ENCODE results near the gene ANKRD44.
A peak's percentile ranks its signal among the peaks of the same experiment; 100 is the strongest.

Gene ANKRD44

GRCh38 chr2:197157879-197158537, 152.6 kb downstream of the ANKRD44 start:
- Mint-ChIP-seq H3K27ac (no peak overlapping the region), H3K4me1 (ENCODE audit: low read depth) (peaks cover 50% of the 10 kb centered on the region), H3K9me3 (no peaks in the 10 kb centered on the region), H3K4me3 (no peak overlapping the region), H3K27me3 (ENCODE audit: low read depth) (no peaks in the 10 kb centered on the region), H3K36me3 (ENCODE audit: low read depth) (peaks cover 23% of the 10 kb centered on the region)

GRCh38 chr2:197156771-197157170, 153.8 kb downstream of the ANKRD44 start:
- H3K4me3 Mint-ChIP-seq, result no peak overlapping the region
- no peak overlapping the region for H3K27ac Mint-ChIP-seq
- peaks cover 53% of the 10 kb centered on the region for H3K4me1 Mint-ChIP-seq (ENCODE audit: low read depth)
- no peaks in the 10 kb centered on the region for H3K9me3 Mint-ChIP-seq
- no peaks in the 10 kb centered on the region for H3K27me3 Mint-ChIP-seq (ENCODE audit: low read depth)
- peaks cover 28% of the 10 kb centered on the region for H3K36me3 Mint-ChIP-seq (ENCODE audit: low read depth)

GRCh38 chr2:197152451-197153228, 157.9 kb downstream of the ANKRD44 start:
- H3K9me3 Mint-ChIP-seq, result no peaks in the 10 kb centered on the region
- H3K36me3 Mint-ChIP-seq (ENCODE audit: low read depth), result peaks cover 21% of the 10 kb centered on the region
- H3K4me1 Mint-ChIP-seq (ENCODE audit: low read depth), result peaks cover 44% of the 10 kb centered on the region
- H3K27me3 Mint-ChIP-seq (ENCODE audit: low read depth), result no peaks in the 10 kb centered on the region
- peak overlapping the region; percentile 14 for H3K4me3 Mint-ChIP-seq
- peak overlapping the region; percentile 65 for H3K27ac Mint-ChIP-seq

GRCh38 chr2:197149546-197149945, 161.0 kb downstream of the ANKRD44 start:
- no peak overlapping the region for H3K4me3 Mint-ChIP-seq
- H3K27me3 Mint-ChIP-seq (ENCODE audit: low read depth), result no peaks in the 10 kb centered on the region
- no peak overlapping the region for H3K27ac Mint-ChIP-seq
- peaks cover 66% of the 10 kb centered on the region for H3K4me1 Mint-ChIP-seq (ENCODE audit: low read depth)
- no peaks in the 10 kb centered on the region for H3K9me3 Mint-ChIP-seq
- peaks cover 21% of the 10 kb centered on the region for H3K36me3 Mint-ChIP-seq (ENCODE audit: low read depth)

- peaks cover 28% of the 10 kb centered on the region for H3K36me3 Mint-ChIP-seq (ENCODE audit: low read depth)
- H3K4me1 Mint-ChIP-seq (ENCODE audit: low read depth), result peaks cover 62% of the 10 kb centered on the region
- H3K27ac Mint-ChIP-seq, result no peak overlapping the region
- no peaks in the 10 kb centered on the region for H3K9me3 Mint-ChIP-seq
- H3K27me3 Mint-ChIP-seq (ENCODE audit: low read depth), result no peaks in the 10 kb centered on the region
- H3K4me3 Mint-ChIP-seq, result no peak overlapping the region
These were observed 162.2 kb downstream of the ANKRD44 start for GRCh38 chr2:197148401-197148800.

- Mint-ChIP-seq H3K27me3 (ENCODE audit: low read depth) (no peaks in the 10 kb centered on the region), H3K9me3 (no peaks in the 10 kb centered on the region), H3K27ac (peak overlapping the region; percentile 23), H3K36me3 (ENCODE audit: low read depth) (peaks cover 30% of the 10 kb centered on the region), H3K4me1 (ENCODE audit: low read depth) (peaks cover 59% of the 10 kb centered on the region), H3K4me3 (no peak overlapping the region)
These were observed 162.6 kb downstream of the ANKRD44 start for GRCh38 chr2:197147942-197148341.

- Mint-ChIP-seq H3K36me3 (ENCODE audit: low read depth) (peaks cover 27% of the 10 kb centered on the region), H3K27ac (peak overlapping the region; percentile 45), H3K27me3 (ENCODE audit: low read depth) (no peaks in the 10 kb centered on the region), H3K4me3 (no peak overlapping the region), H3K4me1 (ENCODE audit: low read depth) (peaks cover 54% of the 10 kb centered on the region), H3K9me3 (no peaks in the 10 kb centered on the region)
These were observed 163.6 kb downstream of the ANKRD44 start for GRCh38 chr2:197146995-197147394.

- peak overlapping the region; percentile 72 for H3K27ac Mint-ChIP-seq
- H3K9me3 Mint-ChIP-seq, result no peaks in the 10 kb centered on the region
- H3K36me3 Mint-ChIP-seq (ENCODE audit: low read depth), result peaks cover 30% of the 10 kb centered on the region
- peaks cover 53% of the 10 kb centered on the region for H3K4me1 Mint-ChIP-seq (ENCODE audit: low read depth)
- H3K4me3 Mint-ChIP-seq, result no peak overlapping the region
- H3K27me3 Mint-ChIP-seq (ENCODE audit: low read depth), result no peaks in the 10 kb centered on the region
These were observed 165.0 kb downstream of the ANKRD44 start for GRCh38 chr2:197145471-197146056.

- Mint-ChIP-seq H3K4me1 (ENCODE audit: low read depth) (peaks cover 54% of the 10 kb centered on the region), H3K27me3 (ENCODE audit: low read depth) (no peaks in the 10 kb centered on the region), H3K4me3 (no peak overlapping the region), H3K9me3 (no peaks in the 10 kb centered on the region), H3K36me3 (ENCODE audit: low read depth) (peaks cover 32% of the 10 kb centered on the region), H3K27ac (peak overlapping the region; percentile 27)
These were observed 166.4 kb downstream of the ANKRD44 start for GRCh38 chr2:197144183-197144582.

- H3K27me3 Mint-ChIP-seq (ENCODE audit: low read depth), result no peaks in the 10 kb centered on the region
- peaks cover 29% of the 10 kb centered on the region for H3K36me3 Mint-ChIP-seq (ENCODE audit: low read depth)
- no peak overlapping the region for H3K4me3 Mint-ChIP-seq
- peaks cover 61% of the 10 kb centered on the region for H3K4me1 Mint-ChIP-seq (ENCODE audit: low read depth)
- H3K9me3 Mint-ChIP-seq, result no peaks in the 10 kb centered on the region
- peak overlapping the region; percentile 49 for H3K27ac Mint-ChIP-seq
These were observed 168.7 kb downstream of the ANKRD44 start for GRCh38 chr2:197141702-197142473.

GRCh38 chr2:197140045-197140444, 170.5 kb downstream of the ANKRD44 start:
- Mint-ChIP-seq H3K4me1 (ENCODE audit: low read depth) (peaks cover 62% of the 10 kb centered on the region), H3K27me3 (ENCODE audit: low read depth) (no peaks in the 10 kb centered on the region), H3K4me3 (no peak overlapping the region), H3K9me3 (no peaks in the 10 kb centered on the region), H3K36me3 (ENCODE audit: low read depth) (peaks cover 42% of the 10 kb centered on the region), H3K27ac (peak overlapping the region; percentile 60)

- Mint-ChIP-seq H3K27ac (peak overlapping the region; percentile 43), H3K9me3 (no peaks in the 10 kb centered on the region), H3K27me3 (ENCODE audit: low read depth) (no peaks in the 10 kb centered on the region), H3K36me3 (ENCODE audit: low read depth) (peaks cover 41% of the 10 kb centered on the region), H3K4me1 (ENCODE audit: low read depth) (peaks cover 60% of the 10 kb centered on the region), H3K4me3 (no peak overlapping the region)
These were observed 172.1 kb downstream of the ANKRD44 start for GRCh38 chr2:197138506-197138905.

GRCh38 chr2:197137826-197138477, 172.6 kb downstream of the ANKRD44 start:
- Mint-ChIP-seq H3K27ac (peak overlapping the region; percentile 16), H3K4me3 (no peak overlapping the region), H3K9me3 (no peaks in the 10 kb centered on the region), H3K27me3 (ENCODE audit: low read depth) (no peaks in the 10 kb centered on the region), H3K36me3 (ENCODE audit: low read depth) (peaks cover 43% of the 10 kb centered on the region), H3K4me1 (ENCODE audit: low read depth) (peaks cover 66% of the 10 kb centered on the region)

- H3K27me3 Mint-ChIP-seq (ENCODE audit: low read depth), result no peaks in the 10 kb centered on the region
- H3K4me1 Mint-ChIP-seq (ENCODE audit: low read depth), result peaks cover 69% of the 10 kb centered on the region
- no peak overlapping the region for H3K4me3 Mint-ChIP-seq
- H3K27ac Mint-ChIP-seq, result peak overlapping the region; percentile 9
- no peaks in the 10 kb centered on the region for H3K9me3 Mint-ChIP-seq
- peaks cover 45% of the 10 kb centered on the region for H3K36me3 Mint-ChIP-seq (ENCODE audit: low read depth)
These were observed 173.3 kb downstream of the ANKRD44 start for GRCh38 chr2:197137231-197137630.
